ENCODE results near the gene CACNG7.
A peak's percentile ranks its signal among the peaks of the same experiment; 100 is the strongest.

The CACNG7 gene

DNA sequence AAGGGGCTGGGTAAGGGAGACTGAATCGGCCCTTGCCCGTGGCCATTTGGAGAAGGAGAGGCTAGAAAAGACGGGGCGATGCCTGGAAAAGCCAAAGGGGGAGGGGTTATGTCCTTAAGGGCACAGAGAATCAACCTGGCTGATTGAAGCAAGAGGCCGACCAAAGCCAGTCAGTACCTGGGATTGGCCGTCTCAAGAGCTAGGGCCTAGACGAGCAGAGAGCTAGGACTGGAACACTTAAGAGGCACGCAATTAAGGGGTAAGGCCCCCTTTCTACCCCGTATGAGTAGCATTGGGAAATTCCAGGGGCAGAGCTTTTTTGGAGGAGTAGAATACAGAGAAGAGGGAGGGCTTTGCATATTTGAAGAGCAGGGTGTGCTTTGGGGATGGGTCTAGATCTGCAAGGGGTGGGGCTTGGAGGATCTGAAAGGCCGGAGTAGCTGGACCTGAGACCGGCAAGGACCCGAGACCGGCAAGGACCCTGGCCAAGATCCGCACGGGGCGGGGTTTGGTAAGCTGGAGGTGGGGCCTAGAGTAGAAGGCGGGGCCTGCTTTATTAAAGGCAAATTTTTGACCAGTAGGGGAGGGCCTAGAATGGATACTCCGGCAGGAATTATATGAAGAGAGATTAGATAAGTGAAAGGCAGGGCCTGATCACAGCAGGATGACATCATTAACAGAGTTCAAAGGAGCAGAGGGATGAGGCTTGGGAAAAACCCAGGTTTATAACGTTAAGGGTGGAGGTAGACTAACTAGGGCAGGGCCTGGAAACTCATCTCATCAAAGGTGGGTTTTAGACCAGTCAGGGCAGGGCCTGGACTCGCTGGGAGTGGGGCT is 71.7 kb downstream of the CACNG7 start:
- DNase-seq, result peak in 24 of 58 donors; percentile 9 to 57 (median 24)

- DNase-seq, result peak in 1 of 58 donors; percentile 61
Observed at GRCh38 chr19:53981376-53981951, 72.4 kb downstream of the CACNG7 start.

DNA sequence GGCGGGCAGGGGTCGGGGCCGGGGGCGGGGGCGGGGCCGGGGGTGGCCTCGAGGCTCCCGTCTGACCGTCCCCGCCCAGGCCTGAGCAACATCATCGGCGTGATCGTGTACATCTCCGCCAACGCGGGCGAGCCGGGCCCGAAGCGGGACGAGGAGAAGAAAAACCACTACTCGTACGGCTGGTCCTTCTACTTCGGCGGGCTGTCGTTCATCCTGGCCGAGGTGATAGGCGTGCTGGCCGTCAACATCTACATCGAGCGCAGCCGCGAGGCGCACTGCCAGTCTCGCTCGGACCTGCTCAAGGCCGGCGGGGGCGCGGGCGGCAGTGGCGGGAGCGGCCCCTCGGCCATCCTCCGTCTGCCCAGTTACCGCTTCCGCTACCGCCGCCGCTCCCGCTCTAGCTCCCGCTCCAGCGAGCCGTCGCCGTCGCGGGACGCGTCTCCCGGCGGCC is 72.9 kb downstream of the CACNG7 start:
- no peak for DNase-seq

GRCh38 chr19:53982611-53983010 is 73.5 kb downstream of the CACNG7 start:
- peak in 5 of 58 donors; percentile 9 to 56 (median 21) for DNase-seq

- peak in 6 of 58 donors; percentile 12 to 55 (median 18) for DNase-seq
Observed at GRCh38 chr19:53983457-53984289, 74.6 kb downstream of the CACNG7 start.

GRCh38 chr19:53985863-53986262 is 76.8 kb downstream of the CACNG7 start:
- no peak for DNase-seq

- DNase-seq, result no peak
Observed at GRCh38 chr19:53988981-53989380, 79.9 kb downstream of the CACNG7 start.

DNA sequence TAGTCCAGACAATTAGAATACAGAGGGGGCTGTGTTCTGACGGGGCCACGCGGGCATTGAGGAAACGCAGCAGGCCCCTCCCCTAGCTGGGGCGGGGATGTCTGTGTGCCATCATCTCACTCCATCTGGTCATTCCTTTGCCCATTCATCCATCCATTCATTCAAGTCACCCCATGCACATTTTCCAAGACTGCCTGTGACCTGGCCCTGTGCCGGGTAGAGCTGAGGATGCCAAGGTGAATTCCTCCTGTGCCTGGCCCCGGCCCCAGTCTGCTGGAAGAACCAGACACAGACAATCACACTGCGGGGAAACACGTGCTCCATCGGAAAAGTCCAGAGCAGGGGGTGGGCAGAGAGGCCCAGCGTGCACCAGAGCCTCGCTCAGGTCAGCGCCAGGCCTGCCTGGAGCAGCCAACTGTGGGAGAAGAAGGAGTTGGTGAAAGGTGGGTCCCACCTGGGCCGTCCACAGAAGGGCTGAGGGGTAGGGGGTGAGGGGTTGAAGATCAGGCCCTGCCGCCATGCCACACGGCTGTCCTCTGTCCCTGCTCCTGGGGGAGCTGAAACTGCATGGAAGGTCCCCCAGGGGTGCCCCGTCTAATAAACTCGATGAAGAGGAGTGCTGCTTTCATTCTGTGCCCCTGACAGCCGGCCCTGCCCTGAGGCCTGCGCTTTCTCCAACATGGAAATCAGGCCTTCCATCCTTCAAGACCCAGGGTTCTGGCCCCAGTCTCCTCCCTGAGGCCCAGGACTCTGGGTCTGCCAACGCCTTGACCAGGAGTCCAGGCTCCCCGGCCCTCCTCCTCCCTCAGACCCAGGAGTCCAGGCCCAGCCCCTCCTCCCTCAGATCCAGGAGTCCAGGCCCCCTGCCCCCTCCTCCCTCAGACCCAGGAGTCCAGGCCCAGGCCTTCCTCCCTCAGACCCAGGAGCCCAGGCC is 80.8 kb downstream of the CACNG7 start:
- DNase-seq, result peak in 9 of 58 donors; percentile 5 to 29 (median 16)

DNA sequence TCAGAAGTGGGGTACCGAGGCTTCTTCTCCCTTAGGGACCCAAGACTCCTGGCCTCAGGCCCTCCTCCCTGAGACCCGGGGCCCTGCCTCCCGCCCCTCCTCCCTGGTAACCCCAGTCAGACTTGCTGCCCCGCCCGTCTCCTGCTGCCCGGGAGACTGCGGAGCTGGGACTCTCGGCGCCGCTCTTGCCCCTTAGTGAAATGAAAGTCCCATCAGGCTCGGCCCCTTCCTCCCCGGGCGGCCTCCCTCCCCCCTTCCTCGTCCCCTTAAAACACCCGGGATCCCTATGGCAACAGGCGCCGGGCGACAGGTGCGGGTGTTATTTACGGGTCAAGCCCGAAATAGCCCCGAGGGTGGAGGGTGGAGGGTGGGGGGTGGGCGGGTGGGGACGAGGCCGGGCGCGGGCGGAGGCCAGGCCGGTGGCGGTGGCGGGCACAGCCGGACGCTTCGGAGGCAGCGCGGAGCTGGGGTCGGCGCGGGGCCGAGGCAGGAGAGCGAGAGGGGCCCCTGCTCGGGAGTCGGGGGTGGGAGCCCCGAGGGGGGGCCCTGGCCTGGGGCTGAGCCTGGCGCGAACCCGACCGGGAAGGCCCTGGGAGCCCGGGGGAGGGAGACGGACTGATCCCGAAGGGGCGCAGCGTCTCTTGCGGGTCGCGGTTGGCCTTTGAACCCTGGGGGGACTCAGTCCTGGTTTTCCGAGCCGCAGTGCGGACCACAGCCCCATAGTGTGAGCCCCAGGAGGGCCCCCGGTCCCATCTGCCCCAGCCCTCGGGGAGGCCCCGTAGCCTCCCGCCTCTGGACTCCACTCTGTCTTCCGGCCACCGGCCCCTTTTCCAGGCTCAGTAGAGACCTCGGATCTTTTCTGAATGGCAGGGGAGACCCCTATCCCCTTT is 82.4 kb downstream of the CACNG7 start, which contains the start of gene CACNG6:
TSS of gene CACNG6 (plus strand) at position 414 of the 890 bp plus-strand sequence. CDS start 1,241 bp downstream, outside the sequence.
- peak in 2 of 58 donors; percentile 24 to 58 for DNase-seq

GRCh38 chr19:53992211-53992610 is 83.1 kb downstream of the CACNG7 start:
- DNase-seq, result no peak

DNA sequence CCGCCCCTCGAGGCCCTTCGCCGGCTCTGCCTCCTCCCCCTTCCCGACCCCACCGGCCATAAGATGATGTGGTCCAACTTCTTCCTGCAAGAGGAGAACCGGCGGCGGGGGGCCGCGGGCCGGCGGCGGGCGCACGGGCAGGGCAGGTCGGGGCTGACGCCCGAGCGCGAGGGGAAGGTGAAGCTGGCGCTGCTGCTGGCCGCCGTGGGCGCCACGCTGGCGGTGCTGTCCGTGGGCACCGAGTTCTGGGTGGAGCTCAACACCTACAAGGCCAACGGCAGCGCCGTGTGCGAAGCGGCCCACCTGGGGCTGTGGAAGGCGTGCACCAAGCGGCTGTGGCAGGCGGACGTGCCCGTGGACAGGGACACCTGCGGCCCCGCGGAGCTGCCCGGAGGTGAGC is 83.7 kb downstream of the CACNG7 start:
- no peak for DNase-seq

DNA sequence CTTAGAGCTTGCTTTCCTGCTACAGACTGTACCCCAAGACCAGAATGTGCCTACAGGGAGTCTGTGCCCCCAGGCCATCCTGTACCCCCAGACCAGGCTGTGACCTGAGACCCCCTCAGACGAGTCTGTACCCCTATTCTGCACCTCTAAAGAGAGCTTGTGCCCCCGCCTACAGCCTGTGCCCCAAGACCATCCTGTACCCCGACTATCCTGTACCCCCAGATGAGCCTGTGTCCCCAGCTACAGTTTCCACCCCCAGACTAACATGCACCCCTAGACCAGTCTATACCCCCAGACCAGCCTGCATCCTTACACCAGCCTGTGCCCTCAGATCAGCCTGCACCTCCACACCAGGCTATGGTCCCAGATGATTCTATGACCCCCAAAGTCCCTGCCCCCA is 84.4 kb downstream of the CACNG7 start:
- DNase-seq, result no peak

Data from anterior cingulate cortex (tissue), 58 donors.